GM13977 (cell line): Measurements from ENCODE around the gene ALG14.

Source experiments
- DNase-seq: peaks from one replicate; pipeline ENCODE4 v3.0.0; 2012; ENCODE audit warnings: low spot score
- CTCF ChIP-seq: IDR thresholded peaks from 2 replicates; pipeline ENCODE4 v1.5.1; 2012; ENCODE audit warnings: mild to moderate bottlenecking, control low read depth; ENCODE audit not compliant: insufficient read depth; ENCODE audit errors: extremely low read depth, missing control alignments
- in situ Hi-C: fragments of 300-500 bp; cut with MboI; formaldehyde crosslinking; loops from one replicate; pipeline ENCODE4 v1.12.0; 2022; ENCODE audit warnings: low sequenced_read_pairs, low pct_unique_long_range_greater_than_20kb, mixed read lengths, inconsistent platforms; ENCODE audit not compliant: unreplicated experiment

Gene ALG14

DNA sequence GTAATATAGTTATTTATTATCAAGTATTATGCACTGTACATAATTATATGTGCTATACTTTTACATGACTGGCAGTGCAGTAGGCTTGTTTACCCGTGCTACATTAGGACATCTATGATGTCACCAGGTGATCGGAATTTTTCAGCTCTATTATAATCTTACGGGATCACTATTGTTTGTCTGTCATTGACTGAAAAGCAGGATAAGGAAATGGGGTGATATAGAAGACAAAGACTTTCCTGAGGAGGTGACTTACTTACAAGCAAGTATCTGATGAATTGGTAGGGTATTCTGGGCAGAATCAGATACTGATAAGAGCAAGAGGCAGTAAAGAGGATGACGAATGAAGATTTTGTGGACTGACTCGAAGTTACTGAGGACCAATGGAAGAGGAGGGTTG, 80.6 kb downstream of the ALG14 start:
- DNase-seq: no peak
- no peak for TF ChIP-seq CTCF
- in situ Hi-C loops: no loop called here

DNA sequence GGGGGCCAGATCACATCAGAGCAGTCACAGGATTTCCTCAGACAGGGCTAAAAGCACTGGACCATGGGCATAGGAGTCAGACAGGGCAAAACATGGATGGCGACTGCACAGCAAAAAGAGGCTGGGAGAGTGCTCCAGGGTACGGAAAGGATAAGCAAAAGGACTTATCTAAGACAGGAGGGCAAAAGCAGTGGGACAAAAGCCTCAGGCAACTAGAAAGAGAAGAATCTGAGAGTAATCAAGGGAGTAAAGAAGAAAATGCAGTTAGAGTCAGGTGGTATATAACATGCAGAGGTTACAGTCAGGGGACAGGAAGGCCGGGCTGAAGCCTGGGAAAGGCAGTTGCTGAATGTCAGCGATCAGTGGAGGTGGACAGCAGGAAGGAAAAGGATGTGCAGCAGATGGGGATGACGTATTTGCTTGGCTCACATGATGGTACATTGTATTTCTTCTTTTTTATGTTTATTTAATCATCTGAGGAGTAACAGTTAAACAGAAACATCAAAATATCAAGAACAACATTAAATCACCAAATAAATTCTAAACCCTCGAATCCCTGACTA, 82.8 kb downstream of the ALG14 start:
- in situ Hi-C loops: no loop called here
- TF ChIP-seq CTCF: no peak
- DNase-seq: no peak

DNA sequence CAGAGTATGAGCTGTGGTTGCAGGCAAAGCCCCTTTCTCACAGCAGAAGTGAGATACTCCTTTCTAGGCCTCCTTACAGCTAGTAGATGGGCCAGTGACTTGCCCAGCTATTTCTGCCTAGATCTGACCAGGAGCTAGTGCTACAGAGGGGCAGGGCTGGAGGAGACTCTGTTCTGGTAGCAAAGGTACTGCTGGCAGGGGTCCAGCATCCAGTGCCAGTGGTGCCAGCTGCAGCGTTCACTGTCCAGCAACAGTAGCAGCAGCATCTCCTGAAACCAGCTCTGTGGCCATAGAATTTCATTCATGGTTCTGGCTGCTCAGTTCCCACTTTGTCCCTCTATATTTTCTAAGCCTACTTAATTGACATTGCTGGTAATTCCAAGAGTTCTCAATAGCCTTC, 83.4 kb downstream of the ALG14 start:
- TF ChIP-seq CTCF: no peak
- no peak for DNase-seq
- in situ Hi-C loops: no loop called here

GRCh38 chr1:94988356-94988755, 84.4 kb downstream of the ALG14 start:
- DNase-seq: no peak
- TF ChIP-seq CTCF: no peak
- in situ Hi-C loops: no loop called here

DNA sequence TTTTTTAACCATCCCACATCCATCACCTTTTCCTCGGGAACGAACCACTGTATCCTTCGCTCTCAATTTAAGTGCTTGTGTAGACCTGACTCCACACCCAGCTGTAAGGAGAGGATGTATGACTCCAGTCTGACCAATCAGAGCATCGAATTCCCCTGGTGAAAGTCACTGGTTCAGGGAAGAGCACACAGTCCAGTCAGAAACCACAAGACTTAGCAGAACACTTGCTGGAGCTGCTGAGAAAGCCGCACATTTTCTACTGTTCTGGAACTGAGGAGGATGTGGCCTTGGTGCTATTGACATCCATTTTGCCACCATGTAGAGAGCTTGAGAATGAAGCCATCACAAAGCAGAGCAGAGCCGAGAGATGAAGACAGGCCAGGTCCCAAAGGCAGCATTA, 86.0 kb downstream of the ALG14 start:
- in situ Hi-C loops: no loop called here
- no peak for DNase-seq
- no peak for TF ChIP-seq CTCF

- DNase-seq: no peak
- TF ChIP-seq CTCF: no peak
- in situ Hi-C loops: no loop called here
Observed at GRCh38 chr1:94983171-94983739, 89.5 kb downstream of the ALG14 start.
